Amniotic stem cell (primary cell): Measurements from ENCODE around the gene GZMB.
A peak's percentile ranks its signal among the peaks of the same experiment; 100 is the strongest.
"Not testable (repeated sequence)": the region's sequence is repeated elsewhere in the genome, so short reads cannot be mapped to it uniquely, and the experiment has no call there.

Experiments used
- DNase-seq: peaks from one replicate; lab custom pipeline; 2025; lab: John Stamatoyannopoulos, UW

GZMB gene

GRCh38 chr14:24631749-24632335 lies 2.1 kb downstream of the GZMB start:
- DNase-seq = no peak

- peak; percentile 2 for DNase-seq
These were observed 3.0 kb downstream of the GZMB start for GRCh38 chr14:24630872-24631477.

GRCh38 chr14:24630087-24630871 lies 3.7 kb downstream of the GZMB start:
- DNase-seq = no peak

GRCh38 chr14:24629521-24629920 lies 4.5 kb downstream of the GZMB start:
- DNase-seq = no peak

GRCh38 chr14:24613747-24614146 lies 20.2 kb downstream of the GZMB start:
- no peak for DNase-seq

- no peak for DNase-seq
These were observed 20.7 kb downstream of the GZMB start for GRCh38 chr14:24613241-24613640.

GRCh38 chr14:24612196-24612595 lies 21.8 kb downstream of the GZMB start:
- no peak for DNase-seq

GRCh38 chr14:24609655-24610344 lies 24.2 kb downstream of the GZMB start, which contains the start of gene GZMH:
TSS of gene GZMH (minus strand) at chr14:24609685. CDS start at chr14:24609613, 72 bp downstream.
- DNase-seq = no peak

GRCh38 chr14:24607635-24608514 lies 26.1 kb downstream of the GZMB start:
- no peak for DNase-seq

- no peak for DNase-seq
These were observed 26.9 kb downstream of the GZMB start for GRCh38 chr14:24607081-24607480.

- DNase-seq = no peak
These were observed 27.7 kb downstream of the GZMB start for GRCh38 chr14:24606297-24606696.

GRCh38 chr14:24605435-24606190 lies 28.4 kb downstream of the GZMB start:
- no peak for DNase-seq

GRCh38 chr14:24597403-24597802 lies 36.6 kb downstream of the GZMB start:
- no peak for DNase-seq

GRCh38 chr14:24595073-24595808 lies 38.7 kb downstream of the GZMB start:
- no peak for DNase-seq

GRCh38 chr14:24591004-24591403 lies 43.0 kb downstream of the GZMB start:
- DNase-seq = not testable (repeated sequence)

GRCh38 chr14:24584402-24584801 lies 49.6 kb downstream of the GZMB start:
- not testable (repeated sequence) for DNase-seq
